GM10847 (cell line): ENCODE data around the gene PPP1CC.

Experiments used
- POLR2A ChIP-seq: IDR thresholded peaks from 2 replicates; pipeline ENCODE4 v1.6.1; 2011; ENCODE audit not compliant: insufficient read length; ENCODE audit errors: extremely low read depth

Gene PPP1CC

DNA sequence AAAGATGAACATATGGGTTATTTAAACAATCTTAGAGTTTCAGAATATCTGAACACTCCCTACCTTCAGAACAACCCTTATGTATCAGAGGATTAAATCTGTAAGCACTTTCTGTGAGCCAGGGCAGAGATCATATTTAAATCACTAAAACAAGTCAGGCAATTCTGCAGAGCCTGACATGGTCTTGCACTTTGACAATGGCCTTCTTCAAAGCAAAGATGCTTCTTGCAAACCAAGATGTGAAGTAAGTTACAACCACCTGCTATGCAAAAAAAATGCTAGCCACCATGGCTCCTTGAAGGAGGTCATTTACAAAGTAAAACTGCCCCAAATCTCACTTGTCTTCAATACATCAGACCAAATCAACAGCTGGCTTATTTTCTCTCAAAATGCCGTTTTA is 3.2 kb downstream of the PPP1CC start:
- TF ChIP-seq POLR2A: no peak

- no peak for TF ChIP-seq POLR2A
These were observed 5.2 kb downstream of the PPP1CC start for GRCh38 chr12:110737532-110737931.

GRCh38 chr12:110733900-110734299 is 8.8 kb downstream of the PPP1CC start:
- no peak for TF ChIP-seq POLR2A

DNA sequence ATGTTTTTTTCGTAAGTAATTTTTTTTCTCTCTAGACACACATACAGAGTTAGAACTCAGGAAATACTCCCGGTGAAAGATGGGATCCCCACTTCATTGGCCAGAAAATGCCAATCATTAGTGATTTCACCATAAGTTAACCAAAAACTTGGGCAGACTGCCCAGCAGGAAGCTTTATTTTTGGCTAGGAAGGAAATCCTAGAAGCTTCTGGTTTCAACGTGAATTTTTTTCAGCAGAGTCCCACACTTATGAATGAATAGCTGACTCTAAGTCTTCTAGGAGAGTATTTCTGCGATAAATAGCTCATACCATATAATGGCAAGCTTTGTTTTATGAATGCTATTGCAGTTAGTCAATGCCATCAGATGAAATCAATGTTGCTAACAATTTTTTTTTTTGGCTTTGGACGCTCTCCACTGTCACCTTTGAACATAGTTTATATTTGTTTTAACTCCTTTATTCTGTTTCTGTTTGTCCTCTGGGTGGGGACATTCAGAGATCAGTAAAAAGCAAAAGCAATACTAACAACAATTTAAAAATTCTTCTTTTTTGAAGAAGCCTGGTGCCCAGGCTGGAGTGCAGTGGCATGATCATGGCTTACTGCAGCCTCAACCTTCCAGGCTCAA is 9.5 kb downstream of the PPP1CC start:
- no peak for TF ChIP-seq POLR2A

DNA sequence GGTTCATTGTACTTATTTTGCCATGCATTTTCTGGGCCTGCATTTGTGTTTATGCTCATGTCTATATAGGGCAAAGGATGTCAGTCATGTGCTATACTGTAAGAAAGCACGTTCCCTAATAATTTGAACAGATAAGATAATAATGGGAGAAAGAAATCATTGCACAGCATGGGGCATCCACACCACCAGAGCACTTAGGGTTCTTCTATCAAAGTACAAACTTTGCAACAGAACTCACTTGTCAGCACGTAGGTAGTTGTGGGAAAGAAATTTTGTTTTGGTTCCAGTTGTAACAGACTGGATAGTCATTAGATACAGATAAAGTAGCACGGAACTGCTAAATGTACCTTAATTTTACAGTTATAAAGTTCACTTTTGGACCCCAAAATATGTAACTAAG is 10.1 kb downstream of the PPP1CC start:
- TF ChIP-seq POLR2A: no peak

- no peak for TF ChIP-seq POLR2A
These were observed 11.2 kb downstream of the PPP1CC start for GRCh38 chr12:110731479-110731878.

DNA sequence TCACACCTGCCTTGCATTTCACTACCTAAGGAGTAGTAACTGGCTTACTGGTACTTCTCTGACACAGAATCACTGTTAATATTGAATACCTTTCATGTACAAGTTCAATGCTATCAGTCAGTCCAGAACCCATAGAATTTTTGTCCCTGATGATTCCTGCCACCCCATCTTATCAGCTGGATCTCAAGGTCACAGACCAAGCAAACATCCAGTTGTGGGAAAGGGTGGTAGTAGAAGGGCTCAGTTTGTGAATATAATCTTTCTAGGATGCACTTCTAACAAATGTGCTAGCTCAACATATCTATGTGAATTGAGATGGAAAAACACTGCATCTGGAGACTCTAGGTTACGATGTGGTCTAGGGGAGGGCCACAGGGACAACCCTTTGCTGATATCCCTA is 14.1 kb downstream of the PPP1CC start:
- TF ChIP-seq POLR2A: no peak

GRCh38 chr12:110726708-110727369 is 15.9 kb downstream of the PPP1CC start:
- no peak for TF ChIP-seq POLR2A

GRCh38 chr12:110726028-110726427 is 16.7 kb downstream of the PPP1CC start:
- TF ChIP-seq POLR2A: no peak

DNA sequence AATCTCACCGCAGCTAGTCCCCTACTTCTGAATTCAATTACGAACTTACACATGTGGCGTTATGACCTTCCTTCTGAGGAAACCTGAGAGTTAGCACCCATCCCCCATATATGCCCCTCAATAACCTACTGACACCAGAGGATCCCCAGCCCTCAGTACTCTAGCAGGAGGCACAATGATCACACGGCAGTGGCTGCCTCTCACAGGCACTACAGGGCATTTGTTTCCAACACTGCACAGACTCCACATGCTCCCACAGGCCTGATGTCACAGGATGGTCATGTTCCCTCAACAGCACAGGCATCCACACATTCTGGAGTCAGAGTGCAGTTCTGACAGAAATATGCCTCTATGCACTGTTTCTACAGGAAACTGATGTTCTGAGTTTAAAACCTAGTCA is 17.4 kb downstream of the PPP1CC start:
- TF ChIP-seq POLR2A: no peak

GRCh38 chr12:110721570-110721969 is 21.1 kb downstream of the PPP1CC start:
- no peak for TF ChIP-seq POLR2A

GRCh38 chr12:110720516-110720915 is 22.2 kb downstream of the PPP1CC start:
- no peak for TF ChIP-seq POLR2A

DNA sequence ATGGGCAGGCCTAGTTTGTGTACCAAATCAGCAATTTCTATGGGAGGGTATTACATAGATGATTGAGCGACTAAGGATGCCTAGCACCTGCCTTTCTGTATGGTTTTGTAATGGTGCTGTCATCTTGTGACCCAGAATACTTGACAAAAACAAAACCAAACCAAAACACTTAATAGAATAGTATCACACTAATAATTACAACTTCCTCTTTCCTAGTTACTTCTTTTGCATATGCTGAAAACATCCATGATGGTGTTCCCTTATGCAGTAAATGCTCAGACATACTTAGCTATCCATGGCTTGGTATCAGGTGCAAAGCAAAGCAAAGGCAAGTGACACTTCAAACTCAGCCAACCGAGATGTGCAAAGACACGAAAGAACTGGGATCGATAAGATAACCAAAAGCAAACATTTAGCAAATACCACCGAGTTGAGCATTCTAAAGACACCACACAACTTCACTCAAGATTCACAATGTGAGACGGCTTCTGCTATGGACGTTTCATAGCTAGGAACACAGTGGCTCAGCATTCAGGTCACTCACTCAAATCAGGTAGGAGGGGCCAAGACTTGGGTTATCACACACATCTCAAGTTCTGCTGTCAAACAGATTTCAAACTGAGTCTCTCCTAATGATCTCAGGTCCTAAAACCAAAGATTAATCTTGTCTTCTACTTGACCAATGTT is 24.3 kb downstream of the PPP1CC start:
- TF ChIP-seq POLR2A: no peak

GRCh38 chr12:110717037-110717436 is 25.7 kb downstream of the PPP1CC start:
- TF ChIP-seq POLR2A: no peak

DNA sequence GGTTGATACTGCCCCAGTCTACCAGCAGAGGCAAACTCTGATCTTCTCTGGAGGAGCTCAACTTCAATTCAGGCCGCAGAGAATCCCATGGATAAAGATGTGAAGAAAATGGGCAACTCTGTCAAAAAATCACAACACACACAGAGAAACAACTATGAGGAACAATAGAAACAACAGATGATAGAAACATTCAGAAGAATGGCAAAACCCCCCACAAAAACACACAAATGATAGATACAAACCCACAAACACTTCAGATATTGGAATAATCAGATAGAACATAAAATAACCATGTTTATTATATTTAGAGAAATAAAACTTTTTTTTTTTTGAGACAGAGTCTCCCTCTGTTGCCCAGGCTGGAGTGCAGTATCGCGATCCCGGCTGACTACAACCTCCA is 33.8 kb downstream of the PPP1CC start:
- TF ChIP-seq POLR2A: no peak

DNA sequence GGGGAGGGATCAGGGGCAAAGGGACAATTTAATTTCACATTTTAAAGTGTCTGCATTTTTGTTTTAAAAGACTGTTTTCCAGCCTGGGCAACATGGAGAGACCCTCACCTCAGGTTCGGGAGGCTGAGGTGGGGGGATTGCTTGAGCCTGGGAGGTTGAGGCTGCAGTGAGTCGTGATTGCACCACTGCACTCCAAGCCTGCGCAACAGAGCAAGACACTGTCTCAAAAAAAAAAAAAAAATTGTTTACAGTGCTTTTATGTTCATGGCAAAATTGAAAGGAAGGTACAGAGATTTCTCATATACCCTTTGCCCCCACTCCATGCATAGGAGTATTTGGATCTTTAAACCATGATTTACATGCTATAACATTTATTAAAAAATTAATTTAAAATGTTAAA is 37.4 kb downstream of the PPP1CC start:
- TF ChIP-seq POLR2A: no peak
